Measurements from ENCODE around the gene FBLN5. TPM values are rescaled to one million over a fixed set of nuclear protein-coding genes. Genes with fewer than 3 reads are reported as not detected.

FBLN5 gene
- total RNA-seq, 1 donor from 2014 or later: 98.7 TPM

DNA sequence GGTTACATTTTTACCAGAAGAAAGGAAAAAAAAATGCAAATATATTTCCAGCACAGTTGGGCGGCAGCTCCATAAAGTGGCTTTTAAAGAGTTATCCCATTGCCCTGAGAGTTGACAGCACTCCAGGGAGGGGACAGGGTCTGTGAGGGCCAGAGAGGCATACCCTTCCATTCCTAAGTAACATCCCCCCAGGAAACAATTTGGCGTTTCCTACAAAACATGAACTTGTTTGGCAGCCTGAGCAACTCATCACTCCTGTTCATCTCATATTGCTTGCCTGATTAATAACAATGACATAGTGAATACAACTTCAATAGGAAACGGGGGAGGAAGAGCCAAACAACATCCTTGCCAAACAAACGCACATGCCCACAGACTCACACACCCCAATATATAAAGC, 103.5 kb downstream of the FBLN5 start:
- H3K27me3 Mint-ChIP-seq (ENCODE audit: unreplicated experiment): peaks cover 51% of the 10 kb centered on the region
- no peaks in the 10 kb centered on the region for H3K4me1 Mint-ChIP-seq (ENCODE audit: unreplicated experiment)

DNA sequence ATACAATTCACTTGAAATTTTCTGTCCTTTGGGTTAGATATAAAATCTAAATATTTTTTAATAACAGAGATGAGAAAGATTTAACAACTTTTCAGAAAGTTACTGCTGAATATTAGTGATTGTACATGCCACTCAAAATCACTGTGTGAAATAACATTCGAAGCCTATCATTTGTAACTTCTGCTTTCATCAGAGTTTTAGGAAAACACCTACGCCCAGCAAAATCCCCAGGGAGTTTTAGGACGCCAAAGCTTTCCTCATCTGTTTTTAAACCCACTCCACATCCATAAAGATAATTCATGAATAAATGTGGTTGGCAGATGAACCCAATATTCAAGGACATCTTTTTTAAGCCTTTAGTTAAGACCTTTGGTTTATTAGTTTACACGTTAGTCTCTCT, 104.1 kb downstream of the FBLN5 start:
- Mint-ChIP-seq H3K4me3 (ENCODE audit: unreplicated experiment) (no peak overlapping the region), H3K27ac (ENCODE audit: unreplicated experiment) (no peak overlapping the region), H3K36me3 (ENCODE audit: unreplicated experiment) (no peaks in the 10 kb centered on the region), H3K27me3 (ENCODE audit: unreplicated experiment) (peaks cover 51% of the 10 kb centered on the region), H3K4me1 (ENCODE audit: unreplicated experiment) (no peaks in the 10 kb centered on the region), H3K9me3 (ENCODE audit: unreplicated experiment) (no peaks in the 10 kb centered on the region)
- DNase-seq (ENCODE audit: extremely low spot score, unreplicated experiment): no peak
- TF ChIP-seq, protein P1, sequence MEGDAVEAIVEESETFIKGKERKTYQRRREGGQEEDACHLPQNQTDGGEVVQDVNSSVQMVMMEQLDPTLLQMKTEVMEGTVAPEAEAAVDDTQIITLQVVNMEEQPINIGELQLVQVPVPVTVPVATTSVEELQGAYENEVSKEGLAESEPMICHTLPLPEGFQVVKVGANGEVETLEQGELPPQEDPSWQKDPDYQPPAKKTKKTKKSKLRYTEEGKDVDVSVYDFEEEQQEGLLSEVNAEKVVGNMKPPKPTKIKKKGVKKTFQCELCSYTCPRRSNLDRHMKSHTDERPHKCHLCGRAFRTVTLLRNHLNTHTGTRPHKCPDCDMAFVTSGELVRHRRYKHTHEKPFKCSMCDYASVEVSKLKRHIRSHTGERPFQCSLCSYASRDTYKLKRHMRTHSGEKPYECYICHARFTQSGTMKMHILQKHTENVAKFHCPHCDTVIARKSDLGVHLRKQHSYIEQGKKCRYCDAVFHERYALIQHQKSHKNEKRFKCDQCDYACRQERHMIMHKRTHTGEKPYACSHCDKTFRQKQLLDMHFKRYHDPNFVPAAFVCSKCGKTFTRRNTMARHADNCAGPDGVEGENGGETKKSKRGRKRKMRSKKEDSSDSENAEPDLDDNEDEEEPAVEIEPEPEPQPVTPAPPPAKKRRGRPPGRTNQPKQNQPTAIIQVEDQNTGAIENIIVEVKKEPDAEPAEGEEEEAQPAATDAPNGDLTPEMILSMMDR (IDR thresholded peaks at IDR 0.05): no peak

More for the DNA sequence above, 103.5 kb downstream of the FBLN5 start:
- Mint-ChIP-seq H3K36me3 (ENCODE audit: unreplicated experiment) (no peaks in the 10 kb centered on the region), H3K27ac (ENCODE audit: unreplicated experiment) (no peak overlapping the region), H3K4me3 (ENCODE audit: unreplicated experiment) (no peak overlapping the region), H3K9me3 (ENCODE audit: unreplicated experiment) (no peaks in the 10 kb centered on the region)
- DNase-seq (ENCODE audit: extremely low spot score, unreplicated experiment): no peak
- TF ChIP-seq, protein P1 (IDR thresholded peaks at IDR 0.05): no peak

DNA sequence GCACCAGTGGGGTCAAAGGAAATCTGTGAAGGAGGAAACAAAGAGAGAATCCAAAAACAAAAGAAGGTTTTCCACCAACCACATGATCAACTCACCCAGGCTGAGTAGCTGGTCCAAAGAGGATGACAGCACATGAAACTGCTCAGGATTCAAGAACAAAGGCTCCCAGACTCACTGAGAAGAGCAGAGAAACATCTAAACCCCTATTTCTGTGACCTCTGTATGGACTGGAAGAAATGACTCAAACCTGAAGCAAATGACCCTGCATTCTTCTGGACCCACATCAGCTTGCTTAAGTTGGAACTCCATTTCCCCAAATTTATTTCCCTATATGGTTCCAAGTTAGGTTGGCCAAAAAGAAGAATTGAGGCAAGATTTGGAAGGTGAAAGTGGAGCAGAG, 106.4 kb downstream of the FBLN5 start:
- peaks cover 6% of the 10 kb centered on the region for H3K4me1 Mint-ChIP-seq (ENCODE audit: unreplicated experiment)
- no peaks in the 10 kb centered on the region for H3K36me3 Mint-ChIP-seq (ENCODE audit: unreplicated experiment)
- TF ChIP-seq, protein P1 (IDR thresholded peaks at IDR 0.05): no peak
- H3K9me3 Mint-ChIP-seq (ENCODE audit: unreplicated experiment): no peaks in the 10 kb centered on the region
- DNase-seq (ENCODE audit: extremely low spot score, unreplicated experiment): no peak
- H3K27ac Mint-ChIP-seq (ENCODE audit: unreplicated experiment): no peak overlapping the region
- H3K4me3 Mint-ChIP-seq (ENCODE audit: unreplicated experiment): no peak overlapping the region
- peaks cover 61% of the 10 kb centered on the region for H3K27me3 Mint-ChIP-seq (ENCODE audit: unreplicated experiment)

DNA sequence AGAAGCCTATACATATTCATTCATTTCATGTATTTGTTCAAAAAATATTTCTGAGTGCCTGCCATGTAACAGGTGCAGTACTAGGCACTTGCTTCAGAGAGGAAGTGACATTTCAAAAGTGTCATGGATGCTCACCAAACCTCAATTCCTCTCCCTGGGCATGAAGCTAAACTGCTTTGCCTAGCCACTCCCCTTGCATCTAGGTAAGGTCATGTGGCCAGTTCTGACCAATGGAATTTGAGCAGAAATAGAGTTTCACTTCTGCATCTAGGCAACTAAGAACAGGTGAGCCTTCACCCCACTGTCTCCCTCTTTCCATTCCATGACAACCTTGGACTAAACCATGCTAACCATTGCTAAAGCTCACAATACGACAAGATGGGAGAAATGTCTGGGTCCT, 107.7 kb downstream of the FBLN5 start:
- no peaks in the 10 kb centered on the region for H3K9me3 Mint-ChIP-seq (ENCODE audit: unreplicated experiment)
- H3K4me3 Mint-ChIP-seq (ENCODE audit: unreplicated experiment): no peak overlapping the region
- H3K36me3 Mint-ChIP-seq (ENCODE audit: unreplicated experiment): no peaks in the 10 kb centered on the region
- TF ChIP-seq, protein P1 (IDR thresholded peaks at IDR 0.05): no peak
- H3K4me1 Mint-ChIP-seq (ENCODE audit: unreplicated experiment): peaks cover 6% of the 10 kb centered on the region
- peaks cover 69% of the 10 kb centered on the region for H3K27me3 Mint-ChIP-seq (ENCODE audit: unreplicated experiment)
- DNase-seq (ENCODE audit: extremely low spot score, unreplicated experiment): no peak
- H3K27ac Mint-ChIP-seq (ENCODE audit: unreplicated experiment): no peak overlapping the region

DNA sequence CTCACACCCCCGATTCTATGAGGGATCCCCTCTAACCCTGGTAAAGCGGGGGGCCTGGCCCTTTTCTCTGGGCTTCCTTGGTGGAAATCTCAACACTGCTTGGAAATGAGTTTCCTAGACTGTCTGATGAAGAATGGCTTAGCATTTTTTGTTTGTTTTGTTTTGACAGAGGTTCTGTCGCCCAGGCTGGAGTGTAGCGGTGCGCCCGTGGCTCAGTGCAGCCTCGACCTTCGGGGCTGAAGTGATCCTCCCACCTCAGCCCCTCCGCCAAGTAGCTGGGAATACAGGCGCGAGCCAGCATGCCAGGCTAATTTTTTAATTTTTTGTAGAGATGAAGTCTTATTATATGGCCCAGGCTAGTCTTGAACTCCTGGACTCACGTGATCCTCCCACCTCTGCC, 110.4 kb downstream of the FBLN5 start:
- H3K27ac Mint-ChIP-seq (ENCODE audit: unreplicated experiment): no peak overlapping the region

More for the DNA sequence above, 110.4 kb downstream of the FBLN5 start:
- peaks cover 84% of the 10 kb centered on the region for H3K27me3 Mint-ChIP-seq (ENCODE audit: unreplicated experiment)
- peaks cover 6% of the 10 kb centered on the region for H3K4me1 Mint-ChIP-seq (ENCODE audit: unreplicated experiment)
- no peaks in the 10 kb centered on the region for H3K36me3 Mint-ChIP-seq (ENCODE audit: unreplicated experiment)
- peak overlapping the region; percentile 63 for H3K4me3 Mint-ChIP-seq (ENCODE audit: unreplicated experiment)
- TF ChIP-seq, protein P1 (IDR thresholded peaks at IDR 0.05): no peak
- no peaks in the 10 kb centered on the region for H3K9me3 Mint-ChIP-seq (ENCODE audit: unreplicated experiment)
- no peak for DNase-seq (ENCODE audit: extremely low spot score, unreplicated experiment)
